Panc1 (cell line): Measurements from ENCODE around the gene TXNDC11. TPM values are rescaled to one million over a fixed set of nuclear protein-coding genes. Genes with fewer than 3 reads are reported as not detected.

ENCODE experiments used
- ATAC-seq: fragments of 200-7000 bp; cut with Tn5 transposase; 2 replicates; pipeline ENCODE4 v1.9.1; 2020; ENCODE audit warnings: mild to moderate bottlenecking, moderate library complexity
- BruUV-seq: library from RNA; stranded (reverse); fragments of 400-500 nt; replicated peaks from 2 replicates; lab custom pipeline; 2021; lab: Mats Ljungman, UMichigan
- CTCF ChIA-PET: fragments of 300-600 bp; sonication (Branson Sonifier 250); formaldehyde crosslinking; loops from one replicate; lab custom pipeline; 2022; ENCODE audit warnings: antibody characterized with exemption; lab: Charles Lee
- POLR2A ChIA-PET: fragments of 300-600 bp; sonication (Branson Sonifier 250); formaldehyde crosslinking; loops from one replicate; lab custom pipeline; 2022; ENCODE audit warnings: antibody characterized with exemption; lab: Charles Lee
- DNase-seq: peaks from one replicate; pipeline ENCODE4 v3.0.0-alpha.2; 2010; ENCODE audit warnings: low read depth, low spot score
- H3K27ac ChIP-seq: 2 replicates; pipeline ENCODE4 v1.5.1; 2011; ENCODE audit warnings: mild to moderate bottlenecking, low read length, inconsistent platforms
- H3K27me3 ChIP-seq: fragments of 200-500 bp; sonication (Bioruptor generic); 2 replicates; pipeline ENCODE4 v1.6.0; 2014; ENCODE audit warnings: low read length, inconsistent platforms; ENCODE audit not compliant: control insufficient read depth, insufficient read depth
- H3K36me3 ChIP-seq: fragments of 200-500 bp; sonication (Bioruptor generic); 2 replicates; pipeline ENCODE4 v1.5.1; 2014; ENCODE audit warnings: inconsistent platforms, mild to moderate bottlenecking, low read length, moderate library complexity; ENCODE audit not compliant: control insufficient read depth, insufficient read depth
- H3K4me1 ChIP-seq: 2 replicates; pipeline ENCODE4 v1.5.1; 2011; ENCODE audit warnings: inconsistent platforms, mild to moderate bottlenecking, low read length, moderate library complexity; ENCODE audit not compliant: control insufficient read depth, insufficient read depth
- H3K4me3 ChIP-seq, 2 experiments: 2 replicates each; pipeline ENCODE4 v1.5.1; 2011 to 2012; ENCODE audit warnings: low read depth in 2 of 2, low read length in 2 of 2, mild to moderate bottlenecking in 2 of 2, inconsistent platforms in 1 of 2, moderate library complexity in 1 of 2
- H3K9me3 ChIP-seq: fragments of 200-500 bp; sonication (Bioruptor generic); 2 replicates; pipeline ENCODE4 v1.5.1; 2014; ENCODE audit warnings: low read depth, mild to moderate bottlenecking, inconsistent platforms, low read length, moderate library complexity; ENCODE audit not compliant: control insufficient read depth, insufficient read depth
- CTCF ChIP-seq: fragments of 450-650 bp; IDR thresholded peaks from 2 replicates; pipeline ENCODE4 v1.5.1; 2017; ENCODE audit warnings: mild to moderate bottlenecking
- POLR2AphosphoS5 ChIP-seq: IDR thresholded peaks from 2 replicates; pipeline ENCODE4 v1.6.1; 2012; ENCODE audit warnings: mild to moderate bottlenecking, low read depth, low read length, moderate library complexity
- REST ChIP-seq, 2 experiments: IDR thresholded peaks; 2 replicates each; pipeline ENCODE4 v1.6.1; 2011 to 2012; ENCODE audit warnings: low read depth in 2 of 2, control low read depth in 1 of 2, low read length in 1 of 2, mild to moderate bottlenecking in 1 of 2, moderate library complexity in 1 of 2; ENCODE audit not compliant: insufficient read depth in 1 of 2
- SIN3A ChIP-seq: IDR thresholded peaks from 2 replicates; pipeline ENCODE4 v1.6.1; 2012; ENCODE audit warnings: low read depth, mild to moderate bottlenecking, low read length, moderate library complexity, borderline replicate concordance; ENCODE audit not compliant: insufficient read depth
- TCF7L2 ChIP-seq: IDR thresholded peaks from 2 replicates; pipeline ENCODE4 v1.6.1; 2011; ENCODE audit warnings: mild to moderate bottlenecking, low read depth, low read length, inconsistent platforms
- in situ Hi-C: cut with HindIII; loops from 2 replicates; pipeline ENCODE4 v1.10.0; 2016; ENCODE audit warnings: low sequenced_read_pairs, low pct_unique_long_range_greater_than_20kb
- intact Hi-C: fragments of 100-400 bp; cut with micrococcal nuclease; formaldehyde crosslinking; loops from one replicate; pipeline ENCODE4 v1.10.0; 2022; ENCODE audit not compliant: unreplicated experiment
- total RNA-seq: library from RNA; stranded (reverse); gene quantifications from one replicate; pipeline ENCODE4 v1.2.1, GENCODE V29; 2021; ENCODE audit not compliant: unreplicated experiment

TXNDC11 gene
- total RNA-seq, 1 experiment from 2014 or later = 30.5 TPM

- no peaks in the 10 kb centered on the region for H3K27me3 ChIP-seq
- intact Hi-C loops = no loop called here
- ChIA-PET CTCF (no interaction called here), POLR2A (no interaction called here)
- no peak for ATAC-seq
- H3K36me3 ChIP-seq = no peaks in the 10 kb centered on the region; the same call in none of the 2 replicates
- no TSS peak for BruUV-seq
- TF ChIP-seq SIN3A = no peak
- TF ChIP-seq POLR2AphosphoS5 = no peak
- TF ChIP-seq CTCF = no peak
- no peak for TF ChIP-seq REST (IDR thresholded peaks at IDR 0.05; ENCODE audit: insufficient read depth in 1 of 2, low read depth in 2 of 2, low read length in 1 of 2)
- TF ChIP-seq TCF7L2 = no peak
- no peaks in the 10 kb centered on the region for H3K9me3 ChIP-seq
- no peak overlapping the region for H3K27ac ChIP-seq
- no peak for DNase-seq
- in situ Hi-C loops = no loop called here
- peaks cover 19% of the 10 kb centered on the region for H3K4me1 ChIP-seq
- no peak overlapping the region for H3K4me3 ChIP-seq
Measured at GRCh38 chr16:11673091-11674000, 69.3 kb downstream of the TXNDC11 start.

- in situ Hi-C loops (no loop called here), intact Hi-C loops (no loop called here)
- Histone ChIP-seq H3K9me3 (no peaks in the 10 kb centered on the region), H3K27ac (no peak overlapping the region), H3K4me1 (peaks cover 19% of the 10 kb centered on the region), H3K36me3 (no peaks in the 10 kb centered on the region; the same call in none of the 2 replicates), H3K4me3 (no peak overlapping the region), H3K27me3 (no peaks in the 10 kb centered on the region)
- BruUV-seq = no TSS peak
- ChIA-PET CTCF (no interaction called here), POLR2A (no interaction called here)
- DNase-seq (no peak), ATAC-seq (no peak)
- no peak for TF ChIP-seq POLR2AphosphoS5
- TF ChIP-seq REST (IDR thresholded peaks at IDR 0.05; ENCODE audit: insufficient read depth in 1 of 2, low read depth in 2 of 2, low read length in 1 of 2) = no peak
- no peak for TF ChIP-seq CTCF
- TF ChIP-seq TCF7L2 = no peak
- TF ChIP-seq SIN3A = no peak
Measured at GRCh38 chr16:11672206-11673090, 70.2 kb downstream of the TXNDC11 start.
